ENCODE measurements around the gene TP53I13. TPM values are rescaled to one million over a fixed set of nuclear protein-coding genes. Genes with fewer than 3 reads are reported as not detected.

The TP53I13 gene
- total and polyA plus RNA-seq, 2 of the 13 experiments (the other 11 are each of a cell fraction or from before 2014, with no cell fraction given) = 16.9 to 25.7 TPM

- TF ChIP-seq RCOR2 (CRISPR knock-in tag; IDR thresholded peaks at IDR 0.05) (no peak), ZSCAN12 (CRISPR knock-in tag; IDR thresholded peaks at IDR 0.05) (no peak), DBP (CRISPR knock-in tag; IDR thresholded peaks at IDR 0.05; ENCODE audit: not compliant biosample characterization) (no peak), NCOA5 (CRISPR knock-in tag; IDR thresholded peaks at IDR 0.05) (no peak), MEF2D (CRISPR knock-in tag; IDR thresholded peaks at IDR 0.05) (0 out of 2 replicates have a peak, but pooled peaks have one; percentile 3), ZNF121 (CRISPR knock-in tag; IDR thresholded peaks at IDR 0.05) (no peak), DMTF1 (CRISPR knock-in tag; IDR thresholded peaks at IDR 0.05) (no peak), SMARCE1 (IDR thresholded peaks at IDR 0.05; ENCODE audit: borderline replicate concordance) (no peak), BCL3 (CRISPR knock-in tag; IDR thresholded peaks at IDR 0.05) (no peak), PAF1 (CRISPR knock-in tag; IDR thresholded peaks at IDR 0.05) (no peak), HIVEP1 (CRISPR knock-in tag; IDR thresholded peaks at IDR 0.05) (no peak), ZFP41 (CRISPR knock-in tag; IDR thresholded peaks at IDR 0.05; ENCODE audit: borderline replicate concordance) (no peak), ZNF770 (CRISPR knock-in tag; IDR thresholded peaks at IDR 0.05) (no peak), E2F2 (CRISPR knock-in tag; IDR thresholded peaks at IDR 0.05; ENCODE audit: borderline replicate concordance) (no peak), ATAD3A (CRISPR knock-in tag; IDR thresholded peaks at IDR 0.05) (no peak), TFDP1 (CRISPR knock-in tag; IDR thresholded peaks at IDR 0.05; ENCODE audit: borderline replicate concordance) (peak; percentile 87), CEBPZ (IDR thresholded peaks at IDR 0.05; ENCODE audit: low read length) (no peak)
Observed at GRCh38 chr17:29591146-29591736, 22.7 kb downstream of the TP53I13 start (continued).

All from HepG2 (cell line).